Measurements from ENCODE around the gene AP1S3. TPM values are rescaled to one million over a fixed set of nuclear protein-coding genes. Genes with fewer than 3 reads are reported as not detected.

The AP1S3 gene
- polyA plus RNA-seq, 4 donors = 10.5 to 16.5 (median 12.7) TPM

GRCh38 chr2:223727562-223727961, 109.8 kb downstream of the AP1S3 start:
- DNase-seq (ENCODE audit: low read depth in 4 of 4, low spot score in 3 of 4) = no peak

GRCh38 chr2:223725986-223726970, 111.1 kb downstream of the AP1S3 start:
- no peak for DNase-seq (ENCODE audit: low read depth in 4 of 4, low spot score in 3 of 4)

GRCh38 chr2:223725494-223725893, 111.9 kb downstream of the AP1S3 start:
- peak; percentile 50 to 77 (median 74) for DNase-seq (ENCODE audit: low read depth in 4 of 4, low spot score in 3 of 4)

- no peak for DNase-seq (ENCODE audit: low read depth in 4 of 4, low spot score in 3 of 4)
Observed at GRCh38 chr2:223724861-223725260, 112.5 kb downstream of the AP1S3 start.

GRCh38 chr2:223723954-223724411, 113.4 kb downstream of the AP1S3 start:
- DNase-seq (ENCODE audit: low read depth in 4 of 4, low spot score in 3 of 4) = no peak

GRCh38 chr2:223722226-223722625, 115.2 kb downstream of the AP1S3 start:
- DNase-seq (ENCODE audit: low read depth in 4 of 4, low spot score in 3 of 4) = no peak

GRCh38 chr2:223721746-223722145, 115.6 kb downstream of the AP1S3 start:
- no peak for DNase-seq (ENCODE audit: low read depth in 4 of 4, low spot score in 3 of 4)

GRCh38 chr2:223720367-223720766, 117.0 kb downstream of the AP1S3 start:
- DNase-seq (ENCODE audit: low read depth in 4 of 4, low spot score in 3 of 4) = no peak

- no peak for DNase-seq (ENCODE audit: low read depth in 4 of 4, low spot score in 3 of 4)
Observed at GRCh38 chr2:223712642-223713041, 124.7 kb downstream of the AP1S3 start.

DNA sequence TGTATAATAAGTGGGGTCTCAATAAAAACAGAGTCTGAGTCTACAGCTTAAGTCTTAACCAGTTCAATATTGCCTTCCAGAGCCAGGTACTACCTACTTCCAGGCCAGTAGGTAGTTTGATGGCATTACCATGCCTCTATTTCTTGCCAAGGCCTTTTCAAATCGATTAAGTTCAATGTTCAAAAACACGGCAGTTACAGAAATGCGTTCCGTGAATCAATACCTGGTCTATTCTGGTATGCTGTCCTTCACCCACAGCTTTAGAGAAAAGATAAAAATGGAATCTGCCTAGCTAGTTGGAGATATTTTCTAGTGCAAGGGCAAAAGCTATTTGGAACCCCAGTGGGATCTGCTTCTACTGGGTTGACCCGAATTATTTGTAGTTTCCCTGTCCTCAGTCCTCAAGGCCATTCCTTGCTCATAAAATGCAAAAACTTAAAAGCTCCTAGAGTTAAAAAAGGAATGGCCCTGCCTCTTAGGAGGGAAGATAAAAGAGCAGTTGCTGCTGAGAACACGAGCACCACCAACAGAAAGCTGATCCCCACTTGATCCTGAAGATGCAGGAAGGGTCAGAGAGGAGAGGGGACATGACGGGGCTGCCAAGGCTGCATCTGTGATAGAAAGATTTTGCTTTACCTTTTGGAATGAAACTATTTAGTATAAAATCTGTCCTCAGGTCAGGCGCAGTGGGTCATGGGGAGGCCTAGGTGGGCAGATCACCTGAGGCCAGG, 125.6 kb downstream of the AP1S3 start:
- no peak for DNase-seq (ENCODE audit: low read depth in 4 of 4, low spot score in 3 of 4)

Other genes starting within 250 kb of the AP1S3 start
- gene SCG2, start 235.2 kb downstream of the AP1S3 start, polyA plus RNA-seq (ENCODE audit: insufficient read length in 4 of 4) = 1 to 10 TPM in 1 of 4 donors, under 1 TPM in 3; 0.35 to 1.8 (median 0.54) TPM
- gene WDFY1, start 107.8 kb upstream of the AP1S3 start, polyA plus RNA-seq (ENCODE audit: insufficient read length in 4 of 4) = 10 to 100 TPM; 55.4 to 71.2 (median 64.7) TPM
- gene MRPL44, start 119.9 kb upstream of the AP1S3 start, polyA plus RNA-seq (ENCODE audit: insufficient read length in 4 of 4) = 10 to 100 TPM; 37.0 to 43.2 (median 41.6) TPM
- gene SERPINE2, start 201.7 kb upstream of the AP1S3 start, polyA plus RNA-seq (ENCODE audit: insufficient read length in 4 of 4) = 100 to 1,000 TPM; 122 to 190 (median 141) TPM